GM06990 (cell line): ENCODE results near the gene FAM89B.

Experiments
- DNase-seq: peaks from one replicate; pipeline ENCODE4 v3.0.0-alpha.2; 2011; ENCODE audit not compliant: insufficient read length; ENCODE audit errors: extremely low read depth
- H3K27me3 ChIP-seq: replicated peaks from 2 replicates; pipeline ENCODE4 v1.6.0; 2011; ENCODE audit warnings: low read length; ENCODE audit not compliant: control insufficient read depth, insufficient read depth
- H3K36me3 ChIP-seq: 2 replicates; pipeline ENCODE4 v1.5.1; 2011; ENCODE audit warnings: low read length; ENCODE audit not compliant: control insufficient read depth, insufficient read depth
- H3K4me3 ChIP-seq: replicated peaks from 2 replicates; pipeline ENCODE4 v1.5.1; 2011; ENCODE audit warnings: low read depth, mild to moderate bottlenecking, control low read depth, low read length
- TF ChIP-seq, protein P1 (sequence below): IDR thresholded peaks from 2 replicates; pipeline ENCODE4 v1.5.1; 2011; ENCODE audit warnings: low read length, control low read depth, mild to moderate bottlenecking, inconsistent platforms; ENCODE audit not compliant: insufficient read depth, poor library complexity, severe bottlenecking

Gene FAM89B

DNA sequence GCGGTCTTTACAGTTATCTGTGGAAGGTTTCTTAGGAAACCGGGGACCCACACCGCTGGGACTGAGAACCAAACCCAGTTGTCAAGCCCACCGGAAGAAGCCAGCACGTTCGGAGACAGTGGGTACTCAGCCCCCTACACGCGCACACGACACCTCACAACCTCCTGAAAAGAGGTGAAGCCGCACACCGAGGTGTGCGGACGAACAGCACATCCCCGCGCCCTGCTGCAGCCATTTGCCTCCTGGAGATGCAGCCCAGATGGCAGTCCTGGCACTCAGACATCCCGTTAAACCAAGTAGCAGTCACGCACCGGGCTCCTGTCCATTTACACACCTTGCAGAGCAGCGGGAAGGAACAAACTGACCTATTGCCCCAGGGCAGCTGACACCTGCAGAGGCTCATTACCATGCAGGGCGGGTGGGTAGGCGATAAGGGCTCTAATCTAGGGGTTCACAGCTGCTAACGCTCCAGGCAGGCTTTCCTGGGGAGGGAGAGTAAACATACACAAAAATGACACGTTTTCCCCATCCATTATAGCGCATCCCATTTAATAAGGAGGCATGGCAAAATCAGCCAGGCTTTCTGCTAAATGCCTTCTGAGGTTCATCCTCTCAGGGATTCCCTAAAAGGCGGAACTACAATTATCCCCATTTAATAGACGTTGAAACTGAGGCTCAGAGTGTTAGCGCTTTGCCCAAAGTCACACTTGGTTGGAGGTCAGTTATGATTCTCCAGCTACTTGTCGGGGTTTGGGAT, 2.7 kb downstream of the FAM89B start:
- Histone ChIP-seq H3K27me3 (no peaks in the 10 kb centered on the region), H3K36me3 (peaks cover 11% of the 10 kb centered on the region), H3K4me3 (peak overlapping the region; percentile 90)
- DNase-seq, result no peak
- TF ChIP-seq, protein P1, sequence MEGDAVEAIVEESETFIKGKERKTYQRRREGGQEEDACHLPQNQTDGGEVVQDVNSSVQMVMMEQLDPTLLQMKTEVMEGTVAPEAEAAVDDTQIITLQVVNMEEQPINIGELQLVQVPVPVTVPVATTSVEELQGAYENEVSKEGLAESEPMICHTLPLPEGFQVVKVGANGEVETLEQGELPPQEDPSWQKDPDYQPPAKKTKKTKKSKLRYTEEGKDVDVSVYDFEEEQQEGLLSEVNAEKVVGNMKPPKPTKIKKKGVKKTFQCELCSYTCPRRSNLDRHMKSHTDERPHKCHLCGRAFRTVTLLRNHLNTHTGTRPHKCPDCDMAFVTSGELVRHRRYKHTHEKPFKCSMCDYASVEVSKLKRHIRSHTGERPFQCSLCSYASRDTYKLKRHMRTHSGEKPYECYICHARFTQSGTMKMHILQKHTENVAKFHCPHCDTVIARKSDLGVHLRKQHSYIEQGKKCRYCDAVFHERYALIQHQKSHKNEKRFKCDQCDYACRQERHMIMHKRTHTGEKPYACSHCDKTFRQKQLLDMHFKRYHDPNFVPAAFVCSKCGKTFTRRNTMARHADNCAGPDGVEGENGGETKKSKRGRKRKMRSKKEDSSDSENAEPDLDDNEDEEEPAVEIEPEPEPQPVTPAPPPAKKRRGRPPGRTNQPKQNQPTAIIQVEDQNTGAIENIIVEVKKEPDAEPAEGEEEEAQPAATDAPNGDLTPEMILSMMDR, result no peak

DNA sequence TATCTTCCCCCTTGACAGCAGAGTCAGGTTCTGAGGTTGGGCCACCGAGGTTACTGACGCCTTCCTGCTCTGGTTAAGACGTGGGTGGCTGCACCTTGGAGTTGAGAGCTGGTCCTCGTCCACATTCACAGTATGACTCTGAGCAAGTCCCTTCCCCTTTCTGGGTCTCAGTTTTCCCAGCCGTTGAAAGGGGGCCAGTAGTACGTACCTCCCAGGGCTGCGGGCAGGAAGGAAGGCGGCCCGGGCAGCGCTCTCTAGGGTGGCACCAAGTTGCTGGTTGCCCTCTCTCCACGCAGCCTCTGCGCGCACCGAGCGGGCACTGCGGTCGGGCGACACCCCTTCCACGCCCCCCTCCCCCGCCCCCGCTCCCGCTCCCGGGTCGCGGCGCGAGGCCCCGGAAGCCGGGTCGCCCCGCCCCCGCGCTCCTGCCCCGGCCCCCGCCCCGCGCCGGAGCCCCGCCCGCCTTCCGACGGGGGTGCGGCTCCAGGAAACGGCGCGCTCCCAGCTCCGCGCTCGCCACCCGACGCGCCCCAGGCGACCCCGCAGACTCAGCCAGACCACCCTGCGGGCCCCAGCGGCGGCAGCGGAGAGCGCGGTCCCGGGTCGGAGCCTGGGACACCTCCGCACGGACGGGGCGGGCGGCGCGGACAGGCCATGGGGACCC, 3.4 kb downstream of the FAM89B start, which contains the start of gene EHBP1L1:
Gene EHBP1L1 (plus strand): TSS at position 486 of the 664 bp plus-strand sequence. CDS start 250 bp downstream, outside the sequence.
- Histone ChIP-seq H3K27me3 (no peaks in the 10 kb centered on the region), H3K4me3 (peak within 1 kb of the TSS; percentile 90), H3K36me3 (peaks cover 17% of the 10 kb centered on the region)
- DNase-seq, result peak; percentile 84
- TF ChIP-seq, protein P1, result no peak

DNA sequence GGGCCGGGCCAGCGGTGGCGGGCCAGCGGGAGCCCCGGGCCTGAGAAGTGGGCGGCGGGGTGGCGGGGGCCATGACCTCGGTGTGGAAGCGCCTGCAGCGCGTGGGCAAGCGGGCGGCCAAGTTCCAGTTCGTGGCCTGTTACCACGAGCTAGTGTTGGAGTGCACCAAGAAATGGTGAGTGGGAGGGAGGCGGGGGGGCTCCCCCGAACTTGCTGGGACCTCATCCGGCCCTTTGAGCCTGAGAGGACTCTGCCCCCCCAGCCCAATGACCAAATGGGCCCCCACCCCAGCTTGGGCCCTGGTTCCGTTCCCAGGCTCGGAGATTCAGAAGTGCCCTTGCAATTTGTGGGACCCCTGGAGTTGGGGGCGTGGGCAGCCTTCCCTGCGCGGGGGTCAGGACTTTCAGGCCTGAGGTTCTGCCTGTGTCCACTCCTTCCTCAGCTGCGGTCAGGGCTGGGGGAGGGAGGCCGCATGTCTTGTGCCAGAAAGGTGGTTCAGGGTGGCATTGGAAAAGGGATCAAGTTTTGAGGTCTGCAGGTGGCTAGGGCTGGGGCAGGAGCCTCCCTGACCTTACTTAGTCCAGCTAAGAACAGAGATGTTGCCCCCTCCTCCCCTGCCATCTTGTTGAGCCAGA, 4.0 kb downstream of the FAM89B start:
- Histone ChIP-seq H3K27me3 (no peaks in the 10 kb centered on the region), H3K36me3 (peaks cover 23% of the 10 kb centered on the region), H3K4me3 (peak overlapping the region; percentile 90)
- TF ChIP-seq, protein P1, result no peak
- no peak for DNase-seq

DNA sequence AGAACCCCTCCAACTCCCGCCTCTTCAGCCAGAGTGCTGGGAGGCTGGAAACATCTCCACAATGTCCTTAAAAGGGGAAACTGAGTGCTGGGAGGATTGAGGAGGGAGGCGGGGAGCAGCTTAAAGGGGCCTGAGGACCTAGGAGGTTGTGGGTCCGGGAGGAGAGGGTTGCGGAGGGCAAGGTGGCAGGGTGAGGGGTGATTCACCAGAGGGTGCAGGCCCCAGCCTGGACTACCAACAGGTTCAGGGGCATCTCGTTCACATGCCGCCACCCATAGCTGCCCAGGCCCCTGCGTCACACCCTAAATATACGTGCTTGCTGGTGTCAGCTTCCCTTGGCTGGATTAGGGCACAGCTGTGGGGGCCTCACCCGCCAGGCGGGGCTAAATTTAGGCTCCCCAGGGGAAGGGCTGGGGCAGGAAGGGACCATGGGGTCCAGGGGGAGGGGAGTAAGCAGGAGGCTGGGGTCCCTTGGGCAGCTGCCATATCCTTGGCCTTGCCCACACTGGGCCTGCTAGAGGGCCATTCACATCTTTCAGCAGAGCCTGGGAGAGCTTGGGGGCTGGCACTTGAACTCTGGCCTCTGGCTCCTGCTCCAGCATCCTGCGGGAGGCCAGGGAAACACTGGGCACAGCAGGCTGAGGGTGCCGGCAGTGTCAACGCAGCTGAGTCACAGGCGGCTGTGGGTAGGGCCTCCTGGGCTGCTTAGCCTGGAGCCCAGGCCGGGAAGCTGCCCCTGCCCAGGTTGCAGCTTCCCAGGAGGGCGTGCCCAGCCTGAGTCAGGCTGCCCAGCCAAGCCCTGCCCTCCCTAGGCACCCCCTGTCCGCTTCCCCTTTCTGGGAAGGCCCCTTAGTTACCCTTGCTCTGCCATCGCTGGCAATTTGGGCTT, 4.8 kb downstream of the FAM89B start:
- peaks cover 28% of the 10 kb centered on the region for H3K36me3 ChIP-seq
- TF ChIP-seq, protein P1, result no peak
- peak overlapping the region; percentile 90 for H3K4me3 ChIP-seq
- no peaks in the 10 kb centered on the region for H3K27me3 ChIP-seq
- no peak for DNase-seq

DNA sequence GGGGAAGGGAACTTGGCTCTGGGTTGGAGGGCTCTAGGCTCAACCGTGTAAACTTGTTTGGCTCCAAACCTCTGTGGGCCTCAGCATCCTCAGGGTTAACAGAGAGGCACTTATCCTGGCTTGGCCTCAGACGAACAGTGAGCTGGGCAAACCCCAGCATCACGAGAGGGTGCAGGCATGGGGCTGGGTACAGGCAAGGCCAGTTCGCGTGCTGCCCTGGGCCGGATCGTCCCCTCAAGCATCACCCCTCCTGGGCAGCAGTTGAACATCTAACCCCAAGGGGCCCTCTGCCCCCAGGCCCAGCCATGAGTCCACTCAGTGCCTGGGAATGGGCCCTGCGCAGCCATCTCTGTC, 5.4 kb downstream of the FAM89B start:
- TF ChIP-seq, protein P1, result no peak
- DNase-seq, result no peak
- Histone ChIP-seq H3K27me3 (no peaks in the 10 kb centered on the region), H3K4me3 (peak overlapping the region; percentile 90), H3K36me3 (peaks cover 28% of the 10 kb centered on the region)
